Heart left ventricle (tissue), 16 donors: ENCODE results near the gene SYMPK. TPM values are rescaled to one million over a fixed set of nuclear protein-coding genes. Genes with fewer than 3 reads are reported as not detected.

ENCODE experiments used
- ATAC-seq, 4 donors: fragments of 200-7000 bp; cut with Tn5 transposase; one replicate each; pipeline ENCODE4 v1.9.1; 2020 to 2022; ENCODE audit warnings: moderate library complexity in 4 of 4, mild to moderate bottlenecking in 3 of 4, moderate number of reproducible peaks in 1 of 4
- DNase-seq, 5 donors: peaks; one replicate each; pipeline ENCODE4 v3.0.0-alpha.2; 2020
- H3K27ac ChIP-seq, 12 donors: fragments of 200-600 bp; sonication (generic) in 4 of 12; one replicate each; pipeline versions ENCODE4 v1.5.0 to v1.8.0; 2016 to 2022; ENCODE audit warnings: mild to moderate bottlenecking in 2 of 12
- H3K27me3 ChIP-seq, 9 donors: fragments of 200-600 bp; sonication (generic) in 2 of 9; one replicate each; pipeline versions ENCODE4 v1.5.1 to v1.8.0; 2016 to 2022; ENCODE audit warnings: mild to moderate bottlenecking in 3 of 9
- H3K36me3 ChIP-seq, 9 donors: fragments of 200-600 bp; sonication (generic) in 2 of 9; one replicate each; pipeline versions ENCODE4 v1.5.0 to v1.8.0; 2018 to 2022; ENCODE audit warnings: mild to moderate bottlenecking in 2 of 9
- H3K4me1 ChIP-seq, 12 donors: fragments of 200-600 bp; sonication (generic) in 4 of 12; one replicate each; pipeline versions ENCODE4 v1.5.0 to v1.8.0; 2016 to 2022; ENCODE audit warnings: mild to moderate bottlenecking in 3 of 12
- H3K4me3 ChIP-seq, 12 donors: fragments of 200-600 bp; sonication (generic) in 4 of 12; one replicate each; pipeline versions ENCODE4 v1.5.0 to v1.8.0; 2017 to 2022; ENCODE audit warnings: mild to moderate bottlenecking in 9 of 12, moderate library complexity in 4 of 12
- H3K9me3 ChIP-seq, 12 donors: fragments of 200-600 bp; sonication (generic) in 4 of 12; one replicate each; pipeline versions ENCODE4 v1.5.0 to v1.8.0; 2016 to 2022; ENCODE audit warnings: mild to moderate bottlenecking in 1 of 12
- CTCF ChIP-seq, 12 donors: fragments of 200-600 bp; sonication (generic) in 4 of 12; IDR thresholded peaks; one replicate each; pipeline versions ENCODE4 v1.5.0 to v1.8.0; 2018 to 2022; ENCODE audit warnings: antibody characterized with exemption in 12 of 12, mild to moderate bottlenecking in 5 of 12
- POLR2A ChIP-seq, 2 donors: fragments of 450-650 bp; IDR thresholded peaks; one replicate each; pipeline ENCODE4 v1.6.1; 2017; ENCODE audit warnings: antibody characterized with exemption in 2 of 2, mild to moderate bottlenecking in 2 of 2, moderate library complexity in 2 of 2
- WGBS, 4 donors: extraction: QIAGEN DNeasy Blood & Tissue Kit in 2 of 4; methylation state at CpG; one replicate each; pipeline versions ENCODE4 v1.1.5 to v1.1.7; 2013 to 2018; 5-methylcytosine and 5-hydroxymethylcytosine counted together
- intact Hi-C, 10 donors: fragments of 100-400 bp; cut with DNase I; formaldehyde crosslinking; loops; one replicate each; pipeline versions ENCODE4 v1.11.1 to v1.14.2; 2022
- long read RNA-seq, 3 donors: library from polyadenylated mRNA; unstranded; transcript quantifications; one replicate each; pipeline ENCODE4 v2.0.0, GENCODE V29; 2020 to 2021
- polyA plus RNA-seq, 2 donors: library from polyadenylated mRNA; stranded (reverse); fragments of 200-250 nt; gene quantifications; one replicate each; pipeline ENCODE4 v1.2.3, GENCODE V29; 2013
- total RNA-seq, 9 donors: library from RNA; depleted of rRNA in 2 of 9; stranded (reverse); fragments of >200 nt in 2 of 9; fragmentation: NEBNext Ultra II Directional in 3 of 9; extraction: Animal tissue kit (Norgen Biotek cat#: 25700) in 3 of 9; gene quantifications; one replicate each; pipeline versions ENCODE4 v1.1.0 to v1.2.4, GENCODE V29; 2016 to 2023
- donor health status: ischemic (EF 13 %, LVEDD 7.1; RV severe dilation, severe dysfunction).
- donor health status: healthy with polysubstance abuse.
- donor health status: DM: no; HTN: yes; CAD: no.
- donor health status: DM: no; HTN: no; CAD: no.
- donor health status: ischemic (EF 25% LVEDD 6.9; RV normal size, moderate dysfunction).
- donor health status: ischemic (EF 25% LVEDD 5.7; RV mildly dilated, moderate dysfunction).
- donor health status: healthy.
- donor health status: DM: yes; HTN: yes; CAD: no.
- donor health status: ischemic (EF 35%, LVEDD 5.7; RV mildly dilated, moderate dysfunction).
- donor health status: nonischemic (EF 11% LVEDD 7.7; RV severe dilation, severe dysfunction).
- donor health status: DM: yes; HTN: yes; CAD: no.
- donor health status: PGD.
- donor health status: ischemic (EF 29% LVEDD 5.4; RV normal size, mild dysfunction).
- donor health status: nonischemic (EF 23%, LVEDD 6.1; RV moderate dilation, normal function).

The SYMPK gene
- total RNA-seq (10 to 100 TPM; 21.9 to 47.7 (median 34.8) TPM), polyA plus RNA-seq (10 to 100 TPM; 32.4 to 34.3 TPM)
- long read RNA-seq, donor 1, full-length matches to known transcripts: 1 of 9 reads
- long read RNA-seq, donor 1, partial matches to known transcripts: 3 of 9 reads
- long read RNA-seq, donor 1, other reads (novel, unspliced or antisense): 5 of 9 reads
- long read RNA-seq, donor 2, full-length matches to known transcripts: 2 of 22 reads
- long read RNA-seq, donor 2, partial matches to known transcripts: 15 of 22 reads
- long read RNA-seq, donor 2, other reads (novel, unspliced or antisense): 5 of 22 reads
- long read RNA-seq, donor 3, full-length matches to known transcripts: 6 of 26 reads
- long read RNA-seq, donor 3, partial matches to known transcripts: 17 of 26 reads
- long read RNA-seq, donor 3, other reads (novel, unspliced or antisense): 3 of 26 reads

DNA sequence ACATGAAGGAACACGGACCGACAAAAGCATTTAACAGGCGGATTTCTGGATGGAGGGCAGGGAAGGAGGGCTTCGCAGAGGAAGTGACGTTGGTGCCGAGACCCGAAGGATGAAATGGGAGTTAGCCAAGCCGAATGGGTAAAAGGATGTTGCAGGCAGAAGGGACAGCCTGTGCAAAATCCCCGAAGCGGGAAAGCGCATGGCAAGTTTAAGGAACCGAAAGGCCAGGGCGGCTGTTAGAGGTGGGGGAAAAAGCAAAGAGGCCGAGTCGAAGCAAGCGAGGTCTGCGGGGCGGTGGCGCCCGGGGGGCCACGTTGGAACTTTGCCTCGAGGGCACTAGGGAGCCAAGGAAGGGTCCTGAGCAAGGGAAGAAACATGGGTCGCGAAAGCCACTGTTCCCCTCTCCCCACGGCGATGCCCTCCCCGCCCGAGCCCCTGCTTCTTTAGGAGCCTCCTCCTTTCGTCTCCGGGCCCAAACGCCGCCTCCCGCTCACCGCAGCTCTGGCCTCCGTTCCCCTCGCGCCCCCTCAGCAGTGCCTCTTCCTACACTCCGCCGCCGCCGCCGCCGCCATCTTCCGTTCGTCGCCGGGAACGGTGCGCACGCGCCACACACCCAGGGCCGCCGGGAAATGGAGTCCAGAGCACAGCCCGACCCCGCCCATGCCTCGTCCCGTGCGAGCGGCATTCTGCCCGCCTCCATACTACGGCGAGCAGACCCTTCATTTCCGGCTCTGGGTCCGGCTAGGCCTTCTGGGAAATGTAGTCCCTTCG lies at the start of gene SYMPK:
Gene SYMPK, minus strand, starts transcription at position 584 of the 771 bp plus-strand sequence. CDS start 8,652 bp downstream, outside the sequence.
- Histone ChIP-seq H3K9me3 (no peaks in the 10 kb centered on the region), H3K4me1 (peaks cover 0 to 28% (median 21%) of the 10 kb centered on the region in 12 donors), H3K4me3 (peak within 1 kb of the TSS; percentile 65 to 98 (median 92)), H3K36me3 (peaks cover 0 to 33% (median 21%) of the 10 kb centered on the region in 9 donors), H3K27me3 (peaks cover 8 to 27% (median 16%) of the 10 kb centered on the region in 9 donors), H3K27ac (peak within 1 kb of the TSS; percentile 80 to 96 (median 92))
- TF ChIP-seq POLR2A (IDR thresholded peaks at IDR 0.05) (peak in 1 of 2 donors; percentile 64), CTCF (IDR thresholded peaks at IDR 0.05) (no peak)
- intact Hi-C loops: loop anchor here in 3 of 10 donors (1.0 to 5.0 kb wide), 2 partner anchors 24 to 155 kb away; partner anchors contain the start of gene IRF2BP1 (in 3 of the 3)
- 0 to 1% (median 0%) methylated on average over 55 to 65 of the region's 65 CpGs for WGBS, 4 donors
- ATAC-seq: peak; percentile 99 to 100 (median 100)
- DNase-seq: peak; percentile 99

- H3K4me3 ChIP-seq: no peak overlapping the region
- H3K27me3 ChIP-seq: peaks cover 0 to 14% (median 0%) of the 10 kb centered on the region in 9 donors
- H3K9me3 ChIP-seq: no peaks in the 10 kb centered on the region
- DNase-seq (no peak), ATAC-seq (no peak)
- intact Hi-C loops: no loop called here
- WGBS, 4 donors: 53 to 66% (median 53%) methylated on average over 8 of the region's 8 CpGs
- H3K36me3 ChIP-seq: no peaks in the 10 kb centered on the region
- no peak for TF ChIP-seq CTCF (IDR thresholded peaks at IDR 0.05)
- no peak for TF ChIP-seq POLR2A (IDR thresholded peaks at IDR 0.05)
- no peak overlapping the region for H3K27ac ChIP-seq
- no peaks in the 10 kb centered on the region for H3K4me1 ChIP-seq
These were observed 48.3 kb upstream of the SYMPK start for GRCh38 chr19:45911291-45911690.

GRCh38 chr19:45908956-45909355 lies 46.0 kb upstream of the SYMPK start:
- no peak overlapping the region for H3K27ac ChIP-seq
- TF ChIP-seq POLR2A (IDR thresholded peaks at IDR 0.05) (no peak), CTCF (IDR thresholded peaks at IDR 0.05) (no peak)
- intact Hi-C loops: no loop called here
- no peak for DNase-seq
- H3K27me3 ChIP-seq: peaks cover 0 to 10% (median 0%) of the 10 kb centered on the region in 9 donors
- no peak overlapping the region for H3K4me3 ChIP-seq
- no peaks in the 10 kb centered on the region for H3K36me3 ChIP-seq
- 69 to 78% (median 77%) methylated on average over 5 of the region's 5 CpGs for WGBS, 4 donors
- no peaks in the 10 kb centered on the region for H3K9me3 ChIP-seq
- no peaks in the 10 kb centered on the region for H3K4me1 ChIP-seq
- no peak for ATAC-seq

- intact Hi-C loops: no loop called here
- no peak overlapping the region for H3K27ac ChIP-seq
These were observed 43.3 kb upstream of the SYMPK start for GRCh38 chr19:45906221-45906620.

More at GRCh38 chr19:45906221-45906620, 43.3 kb upstream of the SYMPK start:
- no peak for DNase-seq
- no peak overlapping the region for H3K4me3 ChIP-seq
- peaks cover 0 to 16% (median 9%) of the 10 kb centered on the region in 12 donors for H3K4me1 ChIP-seq
- no peak for ATAC-seq
- TF ChIP-seq POLR2A (IDR thresholded peaks at IDR 0.05) (no peak), CTCF (IDR thresholded peaks at IDR 0.05) (no peak)
- WGBS, 4 donors: 86 to 100% (median 93%) methylated on average over 3 of the region's 3 CpGs
- no peaks in the 10 kb centered on the region for H3K36me3 ChIP-seq
- H3K9me3 ChIP-seq: no peaks in the 10 kb centered on the region
- H3K27me3 ChIP-seq: no peaks in the 10 kb centered on the region
